ENCODE measurements around the gene CBFB. TPM values are rescaled to one million over a fixed set of nuclear protein-coding genes. Genes with fewer than 3 reads are reported as not detected.

The CBFB gene
- total and polyA plus RNA-seq, 2 experiments from 2014 or later: 26.1 to 26.9 TPM

DNA sequence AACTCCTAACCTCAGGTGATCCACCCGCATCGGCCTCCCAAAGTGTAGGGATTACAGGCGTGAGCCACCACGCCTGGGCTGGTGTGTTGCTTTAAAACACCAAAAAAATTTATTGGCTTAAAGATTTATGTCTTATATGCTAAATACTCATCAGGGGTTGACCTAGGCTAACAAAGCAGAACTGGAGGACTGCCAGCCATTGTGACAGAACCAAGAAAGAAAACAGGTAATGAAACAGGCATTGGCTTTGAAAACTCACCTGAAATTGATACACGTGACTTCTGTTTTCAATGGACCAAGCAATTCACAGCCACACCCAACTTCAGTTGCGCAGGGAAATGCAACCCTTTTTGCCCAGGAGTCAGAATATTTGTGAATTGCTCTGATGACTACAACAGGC is 75.9 kb downstream of the CBFB start (continued):
- TF ChIP-seq, protein P1, sequence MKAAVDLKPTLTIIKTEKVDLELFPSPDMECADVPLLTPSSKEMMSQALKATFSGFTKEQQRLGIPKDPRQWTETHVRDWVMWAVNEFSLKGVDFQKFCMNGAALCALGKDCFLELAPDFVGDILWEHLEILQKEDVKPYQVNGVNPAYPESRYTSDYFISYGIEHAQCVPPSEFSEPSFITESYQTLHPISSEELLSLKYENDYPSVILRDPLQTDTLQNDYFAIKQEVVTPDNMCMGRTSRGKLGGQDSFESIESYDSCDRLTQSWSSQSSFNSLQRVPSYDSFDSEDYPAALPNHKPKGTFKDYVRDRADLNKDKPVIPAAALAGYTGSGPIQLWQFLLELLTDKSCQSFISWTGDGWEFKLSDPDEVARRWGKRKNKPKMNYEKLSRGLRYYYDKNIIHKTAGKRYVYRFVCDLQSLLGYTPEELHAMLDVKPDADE (IDR thresholded peaks at IDR 0.05): no peak
- TF ChIP-seq POLR2AphosphoS5 (IDR thresholded peaks at IDR 0.05; ENCODE audit: low read depth) (no peak), EZH2 (IDR thresholded peaks at IDR 0.05; ENCODE audit: low read depth, unreplicated experiment) (no peak), CREB1 (CRISPR knock-in tag; IDR thresholded peaks at IDR 0.05; ENCODE audit: low read depth) (no peak), NANOG (IDR thresholded peaks at IDR 0.05; ENCODE audit: borderline replicate concordance) (no peak), EZH2phosphoT487 (IDR thresholded peaks at IDR 0.05; ENCODE audit: unreplicated experiment) (no peak)
- TF ChIP-seq, protein P2, sequence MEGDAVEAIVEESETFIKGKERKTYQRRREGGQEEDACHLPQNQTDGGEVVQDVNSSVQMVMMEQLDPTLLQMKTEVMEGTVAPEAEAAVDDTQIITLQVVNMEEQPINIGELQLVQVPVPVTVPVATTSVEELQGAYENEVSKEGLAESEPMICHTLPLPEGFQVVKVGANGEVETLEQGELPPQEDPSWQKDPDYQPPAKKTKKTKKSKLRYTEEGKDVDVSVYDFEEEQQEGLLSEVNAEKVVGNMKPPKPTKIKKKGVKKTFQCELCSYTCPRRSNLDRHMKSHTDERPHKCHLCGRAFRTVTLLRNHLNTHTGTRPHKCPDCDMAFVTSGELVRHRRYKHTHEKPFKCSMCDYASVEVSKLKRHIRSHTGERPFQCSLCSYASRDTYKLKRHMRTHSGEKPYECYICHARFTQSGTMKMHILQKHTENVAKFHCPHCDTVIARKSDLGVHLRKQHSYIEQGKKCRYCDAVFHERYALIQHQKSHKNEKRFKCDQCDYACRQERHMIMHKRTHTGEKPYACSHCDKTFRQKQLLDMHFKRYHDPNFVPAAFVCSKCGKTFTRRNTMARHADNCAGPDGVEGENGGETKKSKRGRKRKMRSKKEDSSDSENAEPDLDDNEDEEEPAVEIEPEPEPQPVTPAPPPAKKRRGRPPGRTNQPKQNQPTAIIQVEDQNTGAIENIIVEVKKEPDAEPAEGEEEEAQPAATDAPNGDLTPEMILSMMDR (conservative IDR thresholded peaks at IDR 0.05; ENCODE audit: low read depth in 2 of 2): no peak

DNA sequence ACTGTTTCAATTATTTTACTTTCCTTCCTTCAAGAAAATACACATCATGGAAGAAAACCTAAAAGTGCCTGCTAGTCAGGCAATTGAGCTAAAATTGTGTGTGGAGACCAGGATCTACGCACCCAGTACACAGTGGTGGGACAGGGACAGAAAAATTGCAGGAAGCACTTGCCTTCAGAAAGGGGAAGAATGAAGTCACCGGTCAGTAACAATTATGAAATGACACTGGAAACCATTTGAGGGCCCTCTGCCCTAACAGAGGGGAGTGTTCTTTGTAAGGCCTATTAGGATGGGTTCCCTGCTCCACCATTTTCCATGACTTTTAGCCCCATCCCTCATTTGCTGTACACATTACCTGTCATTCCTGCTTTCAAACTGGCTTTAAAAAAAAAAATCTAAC is 76.3 kb downstream of the CBFB start:
- H3K36me3 Mint-ChIP-seq (ENCODE audit: low read depth): no peaks in the 10 kb centered on the region; the same call in 2 of the 3 replicates
- H3K27me3 Mint-ChIP-seq (ENCODE audit: insufficient read depth, low read depth, poor library complexity): peaks cover 8% of the 10 kb centered on the region
- Histone ChIP-seq H3K4me1 (ENCODE audit: insufficient read depth) (no peaks in the 10 kb centered on the region), H3K79me2 (replicated peaks; ENCODE audit: insufficient read depth) (peaks cover 3% of the 10 kb centered on the region), H3K27me3 (ENCODE audit: insufficient read depth) (peaks cover 10% of the 10 kb centered on the region; the same call in 1 of the 2 replicates), H3K4me3 (no peak overlapping the region), H4K20me1 (replicated peaks; ENCODE audit: insufficient read depth) (peaks cover under 1% of the 10 kb centered on the region), H3K27ac (ENCODE audit: low read depth) (no peak overlapping the region), H3K9me2 (ENCODE audit: insufficient read depth) (no peaks in the 10 kb centered on the region), H3F3A (replicated peaks; ENCODE audit: low read depth) (peaks cover 6% of the 10 kb centered on the region), H2AFZ (no peak overlapping the region), H3K36me3 (ENCODE audit: insufficient read depth) (no peaks in the 10 kb centered on the region), H3K4me2 (no peak overlapping the region)
- ATAC-seq (no peak), DNase-seq (ENCODE audit: low spot score) (no peak)
- H3K4me3 Mint-ChIP-seq: no peak overlapping the region
- H3K27ac Mint-ChIP-seq: no peak overlapping the region
- no peaks in the 10 kb centered on the region; the same call in 2 of the 3 replicates for H3K9me3 Mint-ChIP-seq
- no peaks in the 10 kb centered on the region; the same call in 2 of the 3 replicates for H3K4me1 Mint-ChIP-seq
- TF ChIP-seq, protein P1 (IDR thresholded peaks at IDR 0.05): no peak
- no peak for TF ChIP-seq STAT1 (IDR thresholded peaks at IDR 0.05; ENCODE audit: unreplicated experiment)
- TF ChIP-seq CREB1 (CRISPR knock-in tag; IDR thresholded peaks at IDR 0.05; ENCODE audit: low read depth): no peak
- TF ChIP-seq EZH2 (IDR thresholded peaks at IDR 0.05; ENCODE audit: low read depth, unreplicated experiment): no peak
- TF ChIP-seq ZNF331 (CRISPR knock-in tag; IDR thresholded peaks at IDR 0.05; ENCODE audit: low read depth): no peak
- no peak for TF ChIP-seq POLR2AphosphoS5 (IDR thresholded peaks at IDR 0.05; ENCODE audit: low read depth)
- no peak for TF ChIP-seq EZH2phosphoT487 (IDR thresholded peaks at IDR 0.05; ENCODE audit: unreplicated experiment)
- no peak for TF ChIP-seq ZNF114 (CRISPR knock-in tag; IDR thresholded peaks at IDR 0.05)
- no peak for TF ChIP-seq NANOG (IDR thresholded peaks at IDR 0.05; ENCODE audit: borderline replicate concordance)
- TF ChIP-seq, protein P3, sequence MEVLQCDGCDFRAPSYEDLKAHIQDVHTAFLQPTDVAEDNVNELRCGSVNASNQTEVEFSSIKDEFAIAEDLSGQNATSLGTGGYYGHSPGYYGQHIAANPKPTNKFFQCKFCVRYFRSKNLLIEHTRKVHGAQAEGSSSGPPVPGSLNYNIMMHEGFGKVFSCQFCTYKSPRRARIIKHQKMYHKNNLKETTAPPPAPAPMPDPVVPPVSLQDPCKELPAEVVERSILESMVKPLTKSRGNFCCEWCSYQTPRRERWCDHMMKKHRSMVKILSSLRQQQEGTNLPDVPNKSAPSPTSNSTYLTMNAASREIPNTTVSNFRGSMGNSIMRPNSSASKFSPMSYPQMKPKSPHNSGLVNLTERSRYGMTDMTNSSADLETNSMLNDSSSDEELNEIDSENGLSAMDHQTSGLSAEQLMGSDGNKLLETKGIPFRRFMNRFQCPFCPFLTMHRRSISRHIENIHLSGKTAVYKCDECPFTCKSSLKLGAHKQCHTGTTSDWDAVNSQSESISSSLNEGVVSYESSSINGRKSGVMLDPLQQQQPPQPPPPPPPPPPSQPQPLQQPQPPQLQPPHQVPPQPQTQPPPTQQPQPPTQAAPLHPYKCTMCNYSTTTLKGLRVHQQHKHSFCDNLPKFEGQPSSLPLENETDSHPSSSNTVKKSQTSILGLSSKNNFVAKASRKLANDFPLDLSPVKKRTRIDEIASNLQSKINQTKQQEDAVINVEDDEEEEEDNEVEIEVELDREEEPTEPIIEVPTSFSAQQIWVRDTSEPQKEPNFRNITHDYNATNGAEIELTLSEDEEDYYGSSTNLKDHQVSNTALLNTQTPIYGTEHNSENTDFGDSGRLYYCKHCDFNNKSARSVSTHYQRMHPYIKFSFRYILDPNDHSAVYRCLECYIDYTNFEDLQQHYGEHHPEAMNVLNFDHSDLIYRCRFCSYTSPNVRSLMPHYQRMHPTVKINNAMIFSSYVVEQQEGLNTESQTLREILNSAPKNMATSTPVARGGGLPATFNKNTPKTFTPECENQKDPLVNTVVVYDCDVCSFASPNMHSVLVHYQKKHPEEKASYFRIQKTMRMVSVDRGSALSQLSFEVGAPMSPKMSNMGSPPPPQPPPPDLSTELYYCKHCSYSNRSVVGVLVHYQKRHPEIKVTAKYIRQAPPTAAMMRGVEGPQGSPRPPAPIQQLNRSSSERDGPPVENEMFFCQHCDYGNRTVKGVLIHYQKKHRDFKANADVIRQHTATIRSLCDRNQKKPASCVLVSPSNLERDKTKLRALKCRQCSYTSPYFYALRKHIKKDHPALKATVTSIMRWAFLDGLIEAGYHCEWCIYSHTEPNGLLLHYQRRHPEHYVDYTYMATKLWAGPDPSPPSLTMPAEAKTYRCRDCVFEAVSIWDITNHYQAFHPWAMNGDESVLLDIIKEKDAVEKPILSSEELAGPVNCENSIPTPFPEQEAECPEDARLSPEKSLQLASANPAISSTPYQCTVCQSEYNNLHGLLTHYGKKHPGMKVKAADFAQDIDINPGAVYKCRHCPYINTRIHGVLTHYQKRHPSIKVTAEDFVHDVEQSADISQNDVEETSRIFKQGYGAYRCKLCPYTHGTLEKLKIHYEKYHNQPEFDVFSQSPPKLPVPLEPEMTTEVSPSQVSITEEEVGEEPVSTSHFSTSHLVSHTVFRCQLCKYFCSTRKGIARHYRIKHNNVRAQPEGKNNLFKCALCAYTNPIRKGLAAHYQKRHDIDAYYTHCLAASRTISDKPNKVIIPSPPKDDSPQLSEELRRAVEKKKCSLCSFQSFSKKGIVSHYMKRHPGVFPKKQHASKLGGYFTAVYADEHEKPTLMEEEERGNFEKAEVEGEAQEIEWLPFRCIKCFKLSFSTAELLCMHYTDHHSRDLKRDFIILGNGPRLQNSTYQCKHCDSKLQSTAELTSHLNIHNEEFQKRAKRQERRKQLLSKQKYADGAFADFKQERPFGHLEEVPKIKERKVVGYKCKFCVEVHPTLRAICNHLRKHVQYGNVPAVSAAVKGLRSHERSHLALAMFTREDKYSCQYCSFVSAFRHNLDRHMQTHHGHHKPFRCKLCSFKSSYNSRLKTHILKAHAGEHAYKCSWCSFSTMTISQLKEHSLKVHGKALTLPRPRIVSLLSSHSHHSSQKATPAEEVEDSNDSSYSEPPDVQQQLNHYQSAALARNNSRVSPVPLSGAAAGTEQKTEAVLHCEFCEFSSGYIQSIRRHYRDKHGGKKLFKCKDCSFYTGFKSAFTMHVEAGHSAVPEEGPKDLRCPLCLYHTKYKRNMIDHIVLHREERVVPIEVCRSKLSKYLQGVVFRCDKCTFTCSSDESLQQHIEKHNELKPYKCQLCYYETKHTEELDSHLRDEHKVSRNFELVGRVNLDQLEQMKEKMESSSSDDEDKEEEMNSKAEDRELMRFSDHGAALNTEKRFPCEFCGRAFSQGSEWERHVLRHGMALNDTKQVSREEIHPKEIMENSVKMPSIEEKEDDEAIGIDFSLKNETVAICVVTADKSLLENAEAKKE (CRISPR knock-in tag; IDR thresholded peaks at IDR 0.05): no peak
- no peak for TF ChIP-seq JUNB (IDR thresholded peaks at IDR 0.05; ENCODE audit: unreplicated experiment)
- TF ChIP-seq, protein P2 (conservative IDR thresholded peaks at IDR 0.05; ENCODE audit: low read depth in 2 of 2): no peak

All from GM23338 (cell line).